Suprapubic skin (tissue), 4 donors: Measurements from ENCODE around the gene DUSP6. TPM values are rescaled to one million over a fixed set of nuclear protein-coding genes. Genes with fewer than 3 reads are reported as not detected.

Experiments
- DNase-seq, 2 donors: peaks; one replicate each; pipeline ENCODE4 v3.0.0-alpha.2; 2019; ENCODE audit warnings: low spot score in 2 of 2
- H3K27ac ChIP-seq: fragments of 200-600 bp; sonication (generic); one replicate; pipeline ENCODE4 v1.5.1; 2019
- H3K27me3 ChIP-seq: fragments of 200-600 bp; sonication (generic); one replicate; pipeline ENCODE4 v1.5.1; 2019
- H3K36me3 ChIP-seq: fragments of 200-600 bp; sonication (generic); one replicate; pipeline ENCODE4 v1.5.1; 2019
- H3K4me1 ChIP-seq: fragments of 200-600 bp; sonication (generic); one replicate; pipeline ENCODE4 v1.5.1; 2019
- H3K4me3 ChIP-seq: fragments of 200-600 bp; sonication (generic); one replicate; pipeline ENCODE4 v1.5.1; 2019; ENCODE audit warnings: mild to moderate bottlenecking
- H3K9me3 ChIP-seq: fragments of 200-600 bp; sonication (generic); one replicate; pipeline ENCODE4 v1.5.1; 2019
- CTCF ChIP-seq, 2 donors: fragments of 200-600 bp in 1 of 2; fragments of 450-650 bp in 1 of 2; sonication (generic) in 1 of 2; IDR thresholded peaks; one replicate each; pipeline ENCODE4 v1.5.1; 2016 to 2019; ENCODE audit warnings: antibody characterized with exemption in 2 of 2, mild to moderate bottlenecking in 1 of 2, moderate library complexity in 1 of 2
- EP300 ChIP-seq: sonication (generic); formaldehyde crosslinking; IDR thresholded peaks from one replicate; pipeline ENCODE4 v1.6.1; 2017; ENCODE audit warnings: antibody characterized with exemption
- POLR2A ChIP-seq, 2 donors: fragments of 450-650 bp; IDR thresholded peaks; one replicate each; pipeline ENCODE4 v1.6.1; 2017; ENCODE audit warnings: antibody characterized with exemption in 2 of 2, mild to moderate bottlenecking in 2 of 2, moderate library complexity in 2 of 2
- POLR2AphosphoS5 ChIP-seq, 3 donors: sonication (generic); formaldehyde crosslinking; IDR thresholded peaks; one replicate each; pipeline ENCODE4 v1.6.1; 2017; ENCODE audit warnings: antibody characterized with exemption in 3 of 3
- WGBS: methylation state at CpG from one replicate; pipeline ENCODE4 v1.1.5; 2018; 5-methylcytosine and 5-hydroxymethylcytosine counted together
- total RNA-seq, 4 donors: library from RNA; depleted of rRNA; stranded (reverse); fragments of >200 nt; gene quantifications; one replicate each; pipeline ENCODE4 v1.1.0, GENCODE V29; 2016

Gene DUSP6
- total RNA-seq, 4 donors from 2014 or later: 50.8 to 69.2 (median 59.7) TPM

DNA sequence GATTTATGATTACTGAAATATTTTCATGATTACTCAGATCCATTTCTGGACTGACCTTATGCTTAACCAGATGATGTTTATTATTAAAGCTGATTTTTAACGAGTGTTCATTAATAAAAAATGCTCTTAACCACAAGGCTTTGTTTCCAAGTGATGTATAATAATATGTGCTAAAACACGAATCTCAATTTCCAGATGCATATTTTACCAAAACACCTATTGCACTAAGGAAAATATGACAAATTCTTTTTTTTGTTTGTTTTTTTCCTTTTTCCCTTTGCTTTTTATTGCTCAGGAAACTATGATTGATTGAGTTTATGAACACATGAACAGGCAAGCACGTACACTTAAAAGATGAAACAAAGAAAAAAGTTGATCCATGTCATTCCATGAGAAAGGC, 16.9 kb upstream of the DUSP6 start:
- no peaks in the 10 kb centered on the region for H3K36me3 ChIP-seq
- DNase-seq: no peak

DNA sequence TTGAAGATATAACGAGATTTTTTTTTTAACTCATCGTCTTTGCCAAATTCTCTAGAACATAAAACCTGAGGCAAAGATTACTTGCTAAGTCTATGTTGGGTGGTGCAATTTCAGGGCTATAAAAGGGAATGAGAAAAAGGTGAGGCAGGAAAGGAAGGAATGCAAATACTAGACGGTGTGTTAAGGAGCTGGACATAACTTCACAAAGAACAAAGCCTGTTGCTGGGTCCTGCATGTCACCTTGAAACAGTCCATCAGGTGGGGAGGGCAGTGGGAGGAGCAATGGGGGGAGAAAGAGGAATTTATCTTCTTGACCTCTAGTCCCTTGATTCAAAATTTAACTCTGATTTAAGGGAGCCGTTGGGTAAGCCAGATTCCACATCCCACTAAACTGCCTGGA, 16.1 kb upstream of the DUSP6 start:
- no peaks in the 10 kb centered on the region for H3K9me3 ChIP-seq
- TF ChIP-seq POLR2AphosphoS5 (IDR thresholded peaks at IDR 0.05) (no peak), EP300 (no peak), CTCF (IDR thresholded peaks at IDR 0.05) (no peak), POLR2A (IDR thresholded peaks at IDR 0.05) (no peak)
- H3K27me3 ChIP-seq: no peaks in the 10 kb centered on the region
- no peak overlapping the region for H3K27ac ChIP-seq
- H3K4me1 ChIP-seq: peaks cover 19% of the 10 kb centered on the region
- H3K36me3 ChIP-seq: no peaks in the 10 kb centered on the region
- no peak for DNase-seq
- no peak overlapping the region for H3K4me3 ChIP-seq
- WGBS: 66% methylated on average over 4 of the region's 4 CpGs

More for the DNA sequence above, 16.9 kb upstream of the DUSP6 start:
- peaks cover 26% of the 10 kb centered on the region for H3K4me1 ChIP-seq
- no peak overlapping the region for H3K27ac ChIP-seq
- H3K9me3 ChIP-seq: no peaks in the 10 kb centered on the region
- H3K27me3 ChIP-seq: no peaks in the 10 kb centered on the region
- TF ChIP-seq POLR2A (IDR thresholded peaks at IDR 0.05) (no peak), CTCF (IDR thresholded peaks at IDR 0.05) (no peak), POLR2AphosphoS5 (IDR thresholded peaks at IDR 0.05) (no peak), EP300 (no peak)
- H3K4me3 ChIP-seq: no peak overlapping the region
- WGBS: 65% methylated on average over 3 of the region's 3 CpGs

DNA sequence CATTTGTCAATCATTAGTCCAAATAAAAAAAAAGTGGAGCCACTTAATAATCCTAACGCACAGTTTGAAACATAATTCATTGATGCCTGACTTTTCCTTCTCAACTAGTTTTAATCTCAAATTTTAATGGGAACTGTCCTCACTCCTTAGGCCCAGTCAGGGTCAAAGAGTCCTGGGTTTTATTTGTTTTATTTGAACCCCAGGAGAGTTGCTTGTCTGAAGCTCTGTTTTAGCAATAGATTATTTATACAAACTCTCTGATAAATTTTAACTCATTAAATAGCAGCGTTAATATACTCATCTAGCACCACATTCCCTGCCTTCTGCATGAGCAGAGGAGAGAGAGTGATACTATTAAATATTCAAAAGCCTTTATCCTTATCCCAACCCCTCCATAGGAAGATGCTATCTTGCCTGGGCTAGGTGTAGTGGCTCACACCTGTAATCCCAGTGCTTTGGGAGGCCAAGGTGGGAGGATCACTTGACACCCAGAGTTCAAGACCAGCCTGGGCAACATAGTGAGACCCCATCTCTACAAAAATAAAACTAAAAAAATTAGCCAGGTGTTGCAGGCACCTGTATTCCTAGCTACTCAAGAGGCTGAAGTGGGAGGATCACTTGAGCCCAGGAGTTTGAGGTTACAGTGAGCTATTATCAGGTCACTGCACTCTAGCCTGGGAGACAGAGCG, 14.5 kb upstream of the DUSP6 start:
- H3K9me3 ChIP-seq: no peaks in the 10 kb centered on the region
- DNase-seq: no peak
- H3K4me3 ChIP-seq: no peak overlapping the region
- TF ChIP-seq CTCF (IDR thresholded peaks at IDR 0.05): no peak
- TF ChIP-seq POLR2AphosphoS5 (IDR thresholded peaks at IDR 0.05): no peak
- no peaks in the 10 kb centered on the region for H3K27me3 ChIP-seq
- 89% methylated on average over 3 of the region's 3 CpGs for WGBS
- H3K36me3 ChIP-seq: no peaks in the 10 kb centered on the region
- no peak overlapping the region for H3K27ac ChIP-seq
- peaks cover 14% of the 10 kb centered on the region for H3K4me1 ChIP-seq

- no peaks in the 10 kb centered on the region for H3K27me3 ChIP-seq
- no peaks in the 10 kb centered on the region for H3K36me3 ChIP-seq
- WGBS: 91% methylated on average over 2 of the region's 2 CpGs
- no peak overlapping the region for H3K4me3 ChIP-seq
- no peak overlapping the region for H3K27ac ChIP-seq
- TF ChIP-seq POLR2AphosphoS5 (IDR thresholded peaks at IDR 0.05) (no peak), POLR2A (IDR thresholded peaks at IDR 0.05) (no peak), EP300 (no peak), CTCF (IDR thresholded peaks at IDR 0.05) (no peak)
- no peak for DNase-seq
- no peaks in the 10 kb centered on the region for H3K9me3 ChIP-seq
- H3K4me1 ChIP-seq: no peaks in the 10 kb centered on the region
These were observed 12.3 kb upstream of the DUSP6 start for GRCh38 chr12:89364631-89365030.

- H3K4me1 ChIP-seq: no peaks in the 10 kb centered on the region
- 84% methylated on average over 2 of the region's 2 CpGs for WGBS
These were observed 11.8 kb upstream of the DUSP6 start for GRCh38 chr12:89364058-89364457.

More at GRCh38 chr12:89364058-89364457, 11.8 kb upstream of the DUSP6 start:
- H3K36me3 ChIP-seq: no peaks in the 10 kb centered on the region
- DNase-seq: no peak
- TF ChIP-seq EP300 (no peak), CTCF (IDR thresholded peaks at IDR 0.05) (no peak), POLR2A (IDR thresholded peaks at IDR 0.05) (no peak), POLR2AphosphoS5 (IDR thresholded peaks at IDR 0.05) (no peak)
- no peaks in the 10 kb centered on the region for H3K27me3 ChIP-seq
- H3K27ac ChIP-seq: no peak overlapping the region
- no peaks in the 10 kb centered on the region for H3K9me3 ChIP-seq
- no peak overlapping the region for H3K4me3 ChIP-seq
